ENCODE results near the gene BCL3. TPM values are rescaled to one million over a fixed set of nuclear protein-coding genes. Genes with fewer than 3 reads are reported as not detected.

The BCL3 gene
- total RNA-seq, 3 donors from 2014 or later: 78.9 to 145 (median 90.6) TPM

DNA sequence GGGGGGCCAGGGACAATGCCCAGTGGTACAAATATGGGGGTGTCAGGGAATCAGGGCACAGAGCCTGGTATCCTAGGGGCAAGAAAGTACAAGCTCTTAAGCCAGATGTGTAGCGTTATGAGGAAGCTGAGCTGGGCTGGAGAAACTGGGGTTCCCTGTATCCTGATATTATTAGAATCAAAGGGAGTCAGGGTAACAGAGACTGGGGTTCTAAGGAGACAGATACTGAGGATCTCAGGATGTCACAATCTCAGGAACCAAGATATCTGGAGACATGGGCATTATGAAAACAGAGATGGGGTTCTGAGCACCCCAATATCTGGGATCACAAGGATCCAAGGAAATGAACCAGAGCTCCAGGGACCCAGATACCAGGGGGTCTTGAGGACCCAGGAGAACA lies 784 bp downstream of the BCL3 start:
- TF ChIP-seq, protein P1, sequence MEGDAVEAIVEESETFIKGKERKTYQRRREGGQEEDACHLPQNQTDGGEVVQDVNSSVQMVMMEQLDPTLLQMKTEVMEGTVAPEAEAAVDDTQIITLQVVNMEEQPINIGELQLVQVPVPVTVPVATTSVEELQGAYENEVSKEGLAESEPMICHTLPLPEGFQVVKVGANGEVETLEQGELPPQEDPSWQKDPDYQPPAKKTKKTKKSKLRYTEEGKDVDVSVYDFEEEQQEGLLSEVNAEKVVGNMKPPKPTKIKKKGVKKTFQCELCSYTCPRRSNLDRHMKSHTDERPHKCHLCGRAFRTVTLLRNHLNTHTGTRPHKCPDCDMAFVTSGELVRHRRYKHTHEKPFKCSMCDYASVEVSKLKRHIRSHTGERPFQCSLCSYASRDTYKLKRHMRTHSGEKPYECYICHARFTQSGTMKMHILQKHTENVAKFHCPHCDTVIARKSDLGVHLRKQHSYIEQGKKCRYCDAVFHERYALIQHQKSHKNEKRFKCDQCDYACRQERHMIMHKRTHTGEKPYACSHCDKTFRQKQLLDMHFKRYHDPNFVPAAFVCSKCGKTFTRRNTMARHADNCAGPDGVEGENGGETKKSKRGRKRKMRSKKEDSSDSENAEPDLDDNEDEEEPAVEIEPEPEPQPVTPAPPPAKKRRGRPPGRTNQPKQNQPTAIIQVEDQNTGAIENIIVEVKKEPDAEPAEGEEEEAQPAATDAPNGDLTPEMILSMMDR (IDR thresholded peaks at IDR 0.05): no peak
- intact Hi-C loops (cut with DNase I, micrococcal nuclease): no loop called here
- DNase-seq (peak in 1 of 3 donors; percentile 22), ATAC-seq (no peak)
- H3K9me3 ChIP-seq: no peaks in the 10 kb centered on the region
- peaks cover 63% of the 10 kb centered on the region for H3K4me1 ChIP-seq (ENCODE audit: low read depth)
- peak overlapping the region; percentile 77 for H3K4me3 ChIP-seq
- H3K36me3 ChIP-seq (ENCODE audit: low read depth): no peaks in the 10 kb centered on the region

DNA sequence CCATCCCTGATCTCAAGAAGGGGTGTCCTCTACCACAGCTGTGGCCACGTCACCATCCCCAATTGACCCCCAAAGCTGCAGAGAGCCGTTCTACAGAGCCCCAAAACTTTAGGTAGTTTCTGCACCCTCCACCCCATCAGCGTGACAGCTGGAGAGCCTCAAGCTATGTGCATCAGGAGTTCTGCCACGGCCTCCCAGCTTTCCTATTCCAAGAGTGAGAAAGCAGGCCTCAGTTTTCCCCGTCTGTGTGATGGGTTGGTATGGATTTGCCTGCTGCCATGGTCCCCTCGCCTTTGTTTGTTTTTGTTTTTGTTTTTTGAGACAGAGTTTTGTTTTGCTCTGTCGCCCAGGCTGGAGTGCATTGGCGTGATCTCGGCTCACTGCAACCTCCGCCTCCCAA lies 1.5 kb downstream of the BCL3 start:
- H3K9me3 ChIP-seq: no peaks in the 10 kb centered on the region
- H3K4me3 ChIP-seq: no peak overlapping the region
- no peaks in the 10 kb centered on the region for H3K36me3 ChIP-seq (ENCODE audit: low read depth)
- DNase-seq (peak in 2 of 3 donors; percentile 45 to 51), ATAC-seq (no peak)
- peaks cover 62% of the 10 kb centered on the region for H3K4me1 ChIP-seq (ENCODE audit: low read depth)
- intact Hi-C loops (cut with DNase I, micrococcal nuclease): no loop called here
- TF ChIP-seq, protein P1 (IDR thresholded peaks at IDR 0.05): no peak

DNA sequence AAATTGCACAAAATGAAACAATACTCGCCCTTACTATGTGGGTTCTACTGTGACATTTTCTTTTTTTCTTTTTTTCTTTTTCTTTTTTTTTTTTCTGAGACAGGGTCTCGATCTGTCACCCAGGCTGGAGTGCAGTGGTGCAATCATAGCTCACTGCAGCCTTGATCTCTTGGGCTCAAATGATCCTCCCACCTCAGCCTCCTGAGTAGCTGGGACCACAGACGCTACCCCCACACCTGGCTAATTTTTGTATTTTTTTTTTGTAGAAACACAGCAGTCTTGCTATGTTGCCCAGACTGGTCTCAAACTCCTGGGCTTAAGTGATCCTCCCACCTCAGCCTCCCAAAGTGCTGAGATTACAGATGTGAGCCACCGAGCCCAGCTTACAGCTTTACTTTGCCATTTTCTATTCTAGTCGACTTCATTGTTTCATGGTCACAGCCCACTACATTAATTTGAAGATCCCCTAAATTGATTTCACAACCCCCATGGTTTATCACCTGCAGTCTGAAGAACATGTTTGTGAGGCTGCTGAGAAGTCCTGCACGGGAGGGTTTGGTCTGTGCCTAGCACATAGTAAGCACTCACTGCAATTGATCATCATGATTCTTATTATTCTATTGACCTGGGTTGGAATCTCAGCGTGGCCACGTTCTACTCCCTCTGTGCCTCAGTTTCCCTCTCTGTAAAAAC lies 3.8 kb downstream of the BCL3 start:
- TF ChIP-seq, protein P1 (IDR thresholded peaks at IDR 0.05): no peak
- Histone ChIP-seq H3K4me3 (no peak overlapping the region), H3K36me3 (ENCODE audit: low read depth) (no peaks in the 10 kb centered on the region), H3K4me1 (ENCODE audit: low read depth) (peaks cover 56% of the 10 kb centered on the region), H3K9me3 (no peaks in the 10 kb centered on the region)
- intact Hi-C loops (cut with DNase I, micrococcal nuclease): no loop called here
- ATAC-seq (no peak), DNase-seq (peak in 2 of 3 donors; percentile 11 to 16)

DNA sequence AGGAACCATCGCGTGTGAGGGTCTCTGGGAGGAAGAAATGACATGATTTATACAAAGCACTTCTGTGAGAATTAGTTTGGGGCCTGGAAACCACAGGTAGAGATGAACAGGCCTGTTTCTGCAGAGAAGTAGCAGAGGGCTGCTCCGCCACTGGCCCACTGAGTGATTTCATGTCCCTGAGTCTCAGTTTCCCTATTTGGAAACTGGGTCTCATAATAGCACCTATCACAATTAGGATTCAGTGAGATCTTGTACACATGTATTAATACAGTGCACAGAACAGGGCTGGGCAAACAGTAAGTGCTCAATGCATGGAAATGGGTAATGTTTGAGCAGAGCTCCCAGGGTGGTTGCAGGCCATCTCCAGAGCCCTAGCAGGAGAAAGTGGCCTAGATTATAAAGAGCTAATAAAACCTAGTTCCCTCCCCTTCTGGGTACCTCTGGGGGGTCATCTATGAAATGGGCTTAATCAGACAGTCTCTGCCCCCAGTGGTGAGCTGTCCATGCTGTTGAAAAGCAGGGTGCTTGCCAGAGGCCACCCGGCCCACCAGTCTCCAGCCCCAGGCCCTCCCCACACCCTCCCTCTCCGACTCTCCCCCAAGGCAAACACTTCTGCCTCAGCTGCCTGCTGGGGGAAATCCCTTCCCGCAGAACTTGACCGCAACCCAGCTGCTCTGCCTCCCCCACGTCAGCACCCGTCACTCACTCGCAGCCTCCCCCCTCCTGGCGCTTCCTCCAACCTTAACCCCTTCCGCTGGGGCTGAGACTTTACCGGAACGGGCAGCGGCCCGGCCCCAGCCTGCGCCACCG lies 4.5 kb downstream of the BCL3 start:
- intact Hi-C loops (cut with DNase I, micrococcal nuclease): no loop called here
- Histone ChIP-seq H3K4me1 (ENCODE audit: low read depth) (peaks cover 52% of the 10 kb centered on the region), H3K9me3 (no peaks in the 10 kb centered on the region), H3K36me3 (ENCODE audit: low read depth) (no peaks in the 10 kb centered on the region), H3K4me3 (no peak overlapping the region)
- DNase-seq: peak; percentile 94 to 99 (median 95)
- TF ChIP-seq, protein P1 (IDR thresholded peaks at IDR 0.05): no peak
- ATAC-seq: peak; percentile 79

DNA sequence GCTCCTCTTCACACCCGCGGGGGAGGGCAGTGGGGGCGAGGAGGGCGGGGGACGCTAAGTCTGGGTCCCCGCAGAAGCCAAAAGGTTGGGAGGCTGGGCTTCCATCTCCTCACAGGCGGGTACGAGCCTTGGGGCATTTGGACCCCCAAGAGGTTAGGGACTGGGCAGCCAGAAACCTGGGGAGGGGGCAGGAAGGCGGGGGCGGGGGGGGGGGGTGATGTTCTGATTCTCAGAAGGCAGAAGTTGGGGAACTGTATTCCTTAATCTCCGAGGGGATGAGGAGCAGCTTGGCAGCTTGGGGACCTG lies 5.1 kb downstream of the BCL3 start:
- H3K4me3 ChIP-seq: no peak overlapping the region
- H3K36me3 ChIP-seq (ENCODE audit: low read depth): no peaks in the 10 kb centered on the region
- H3K4me1 ChIP-seq (ENCODE audit: low read depth): peaks cover 52% of the 10 kb centered on the region
- intact Hi-C loops (cut with DNase I, micrococcal nuclease): no loop called here
- DNase-seq (no peak), ATAC-seq (no peak)
- H3K9me3 ChIP-seq: no peaks in the 10 kb centered on the region
- TF ChIP-seq, protein P1 (IDR thresholded peaks at IDR 0.05): no peak

All from mucosa of descending colon (tissue), 3 donors.